Activated CD4-positive, alpha-beta T cell treated with anti-CD3 and anti-CD28 coated beads, Interleukin-2, amount 50 U/mL, for 1 hour (primary cell): ENCODE data around the gene CCDC61.
A peak's percentile ranks its signal among the peaks of the same experiment; 100 is the strongest.

Source experiments
- DNase-seq: peaks from one replicate; pipeline ENCODE4 v3.0.0-alpha.2; 2020

Gene CCDC61

DNA sequence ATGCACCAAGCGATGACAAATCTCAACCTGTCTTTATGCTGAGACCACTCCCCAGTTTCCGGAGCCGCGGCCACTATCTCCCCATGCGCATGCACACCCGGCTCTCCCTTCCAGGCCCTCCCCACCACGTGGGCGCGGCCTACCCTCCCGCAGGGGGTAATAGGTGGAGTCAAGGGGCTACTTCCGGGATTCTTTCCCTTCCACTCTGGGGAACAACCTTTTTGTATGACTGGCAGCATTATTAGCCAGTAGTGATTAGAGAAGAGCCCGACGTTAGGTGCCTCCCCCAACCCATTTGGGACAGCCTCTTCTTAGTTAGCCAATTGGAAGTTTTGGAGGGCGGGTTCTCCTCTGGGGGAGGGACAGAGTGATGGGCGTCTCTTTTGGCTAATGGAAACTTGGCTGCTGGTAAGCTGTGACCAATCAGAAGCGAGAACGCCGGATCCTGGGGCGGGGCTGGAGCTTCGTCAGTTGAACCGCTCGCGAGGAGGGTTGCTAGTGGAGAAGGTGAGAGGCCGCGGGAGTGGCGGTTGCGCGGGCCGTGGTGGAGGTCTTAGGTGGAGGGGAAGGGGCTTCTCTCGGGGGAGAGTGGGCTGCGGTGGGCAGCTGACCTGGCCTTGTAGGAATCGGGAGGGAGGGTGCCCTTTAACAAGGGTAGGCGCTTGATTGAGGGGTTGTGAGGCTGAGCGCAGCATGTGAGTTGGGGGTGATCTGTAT lies at the start of gene CCDC61:
TSS of gene CCDC61 (plus strand) at position 470 of the 717 bp plus-strand sequence. CDS start 7,552 bp downstream, outside the sequence.
- peak; percentile 94 for DNase-seq

GRCh38 chr19:45947926-45948325 lies 47.3 kb upstream of the CCDC61 start:
- no peak for DNase-seq

DNA sequence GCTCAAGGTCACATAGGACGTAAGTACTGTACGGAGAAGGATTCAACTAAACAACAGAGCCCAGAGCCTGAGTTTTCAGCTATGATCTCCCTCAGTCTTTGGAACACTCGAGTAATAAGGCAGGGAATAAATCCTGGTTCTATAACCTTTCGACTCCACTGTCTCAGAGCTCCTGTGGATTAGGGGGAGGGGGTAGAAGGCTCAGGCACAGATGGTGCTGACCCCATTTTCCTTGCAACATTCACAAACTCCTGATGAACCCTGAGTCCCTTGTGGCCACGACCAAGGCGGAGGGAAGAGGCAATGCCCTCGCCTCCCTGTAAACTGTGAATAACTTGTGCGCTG lies 43.0 kb upstream of the CCDC61 start:
- no peak for DNase-seq

GRCh38 chr19:45952686-45953505 lies 42.4 kb upstream of the CCDC61 start:
- peak; percentile 38 for DNase-seq

- no peak for DNase-seq
Observed at GRCh38 chr19:45953676-45954075, 41.6 kb upstream of the CCDC61 start.

DNA sequence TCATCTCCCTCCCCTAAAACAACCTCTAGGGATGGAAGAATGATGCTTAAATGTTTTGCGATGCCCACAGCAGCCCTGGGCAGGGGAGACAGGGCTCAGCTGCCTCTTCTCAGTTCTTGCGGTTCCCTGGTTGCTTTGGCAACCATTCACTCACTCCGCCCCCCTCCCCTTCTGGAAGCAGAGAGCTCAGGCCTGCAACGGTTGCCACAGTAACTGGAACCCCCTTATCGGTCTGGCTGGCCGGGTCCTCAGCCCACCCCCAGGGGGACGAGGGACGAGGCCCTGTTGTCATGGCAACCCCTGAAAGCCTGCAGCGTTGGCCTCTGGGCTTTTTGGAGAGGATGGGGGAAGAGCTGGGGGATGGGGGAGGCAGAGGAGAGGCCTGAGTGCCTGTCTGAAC lies 41.1 kb upstream of the CCDC61 start:
- no peak for DNase-seq

DNA sequence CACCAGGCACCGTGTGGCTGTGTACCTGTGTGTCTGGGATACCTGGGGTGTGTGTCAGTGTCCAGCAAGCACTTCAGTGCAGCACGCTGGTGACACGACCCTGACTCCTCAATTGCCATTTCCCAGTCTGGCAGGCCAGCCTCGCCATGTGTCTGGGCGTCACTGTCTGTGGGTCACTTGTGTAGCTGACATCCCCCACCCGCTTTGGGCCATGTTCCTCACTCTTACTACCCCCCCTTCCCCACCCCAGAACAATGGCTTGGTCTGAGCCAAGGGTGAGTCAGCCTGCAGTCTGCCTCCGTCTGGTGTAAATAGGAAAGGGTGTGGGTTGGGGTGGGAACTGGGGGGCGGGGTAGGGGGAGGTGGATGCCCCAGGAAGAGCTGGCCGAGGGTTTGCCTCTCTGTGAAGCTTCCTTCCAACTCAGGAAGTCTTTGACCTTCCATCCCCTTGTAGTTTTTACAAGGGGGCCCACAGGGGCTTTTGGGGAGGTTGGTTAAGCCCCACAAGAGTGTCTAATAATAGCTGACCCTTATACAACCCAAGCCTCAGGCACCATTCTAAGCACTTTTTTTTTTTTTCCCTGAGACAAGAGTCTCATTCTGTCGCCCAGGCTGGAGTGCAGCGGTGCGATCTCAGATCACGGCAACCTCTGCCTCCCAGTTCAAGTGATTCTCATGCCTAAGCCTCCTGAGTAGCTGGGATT lies 39.2 kb upstream of the CCDC61 start:
- DNase-seq: no peak

DNA sequence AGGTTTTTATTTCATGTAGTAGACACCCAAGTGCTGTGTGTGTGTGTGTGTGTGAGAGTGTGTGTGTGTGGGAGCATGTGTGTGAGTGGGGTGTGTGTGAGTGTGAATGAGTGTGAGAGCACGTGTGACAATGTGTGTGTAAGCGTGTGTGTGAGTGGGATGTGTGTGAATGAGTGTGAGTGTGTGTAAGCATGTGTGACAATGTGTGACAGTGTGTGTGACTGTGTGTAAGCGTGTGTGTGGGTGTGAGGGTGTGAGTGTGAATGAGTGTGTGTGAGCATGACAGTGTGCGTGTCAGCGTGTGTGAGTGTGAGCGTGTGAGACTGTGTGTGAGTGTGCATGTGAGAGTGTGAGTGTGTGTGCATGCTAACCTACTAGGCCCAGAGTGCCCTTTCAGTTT lies 36.9 kb upstream of the CCDC61 start:
- no peak for DNase-seq

DNA sequence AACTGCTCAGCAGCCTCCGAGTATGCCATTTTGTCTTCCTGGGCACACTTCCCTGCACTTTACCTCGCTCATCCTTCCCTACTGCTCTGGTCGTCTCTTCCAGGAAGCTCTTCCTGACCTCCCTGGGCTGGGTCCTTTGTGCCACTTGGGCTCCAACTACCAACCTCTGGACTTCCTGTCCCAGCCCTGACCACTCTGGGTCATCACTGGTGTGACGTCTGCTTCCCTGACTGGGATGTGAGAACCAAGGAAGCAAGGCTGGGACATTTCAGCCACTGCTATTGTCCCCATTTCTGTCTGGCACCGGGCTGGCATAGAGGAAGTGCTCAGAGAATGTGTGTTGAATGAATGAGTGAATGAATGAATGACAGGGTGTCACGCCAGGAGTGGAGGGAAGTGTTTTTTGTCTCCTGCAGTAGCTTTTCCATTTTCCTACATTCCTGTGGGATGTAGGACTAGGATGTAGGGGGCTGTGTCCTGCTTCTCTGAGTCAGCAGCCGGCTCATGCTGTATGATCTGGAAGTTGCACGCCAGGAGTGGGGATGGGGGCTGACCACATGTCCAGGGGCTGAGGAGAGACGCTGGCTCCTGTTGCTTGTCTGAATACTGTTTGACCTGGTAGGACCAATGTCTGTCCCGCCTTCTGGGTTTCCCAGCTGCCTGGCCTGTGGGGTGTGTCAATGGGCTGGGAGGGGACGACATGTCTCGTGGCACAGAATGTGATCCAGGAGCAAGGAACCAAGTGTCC lies 36.3 kb upstream of the CCDC61 start:
- no peak for DNase-seq

DNA sequence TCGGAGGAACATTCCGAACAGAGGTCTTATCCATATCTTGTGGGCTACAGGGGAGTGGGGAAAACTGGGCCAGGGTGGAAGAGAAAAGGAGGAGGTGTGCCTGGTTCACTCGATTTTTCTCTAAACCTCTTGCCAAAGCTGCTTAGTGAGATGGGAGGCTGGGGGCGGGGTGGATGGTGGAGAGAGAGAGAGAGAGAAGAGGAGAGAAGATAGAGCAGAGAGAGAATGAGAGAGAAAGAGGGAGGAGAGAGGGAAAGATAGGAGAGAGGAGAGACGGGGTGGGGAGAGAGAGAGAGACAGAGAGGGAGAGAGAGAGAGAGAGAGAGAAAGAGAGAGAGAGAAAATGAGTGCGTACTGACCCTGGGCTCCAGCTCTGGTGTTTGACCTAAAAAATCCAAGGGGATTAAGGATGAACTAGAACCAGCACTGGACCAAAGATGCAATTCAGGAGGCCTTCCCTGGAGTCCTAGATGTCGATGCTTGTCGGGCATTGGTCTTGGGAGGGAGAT lies 35.7 kb upstream of the CCDC61 start:
- no peak for DNase-seq

DNA sequence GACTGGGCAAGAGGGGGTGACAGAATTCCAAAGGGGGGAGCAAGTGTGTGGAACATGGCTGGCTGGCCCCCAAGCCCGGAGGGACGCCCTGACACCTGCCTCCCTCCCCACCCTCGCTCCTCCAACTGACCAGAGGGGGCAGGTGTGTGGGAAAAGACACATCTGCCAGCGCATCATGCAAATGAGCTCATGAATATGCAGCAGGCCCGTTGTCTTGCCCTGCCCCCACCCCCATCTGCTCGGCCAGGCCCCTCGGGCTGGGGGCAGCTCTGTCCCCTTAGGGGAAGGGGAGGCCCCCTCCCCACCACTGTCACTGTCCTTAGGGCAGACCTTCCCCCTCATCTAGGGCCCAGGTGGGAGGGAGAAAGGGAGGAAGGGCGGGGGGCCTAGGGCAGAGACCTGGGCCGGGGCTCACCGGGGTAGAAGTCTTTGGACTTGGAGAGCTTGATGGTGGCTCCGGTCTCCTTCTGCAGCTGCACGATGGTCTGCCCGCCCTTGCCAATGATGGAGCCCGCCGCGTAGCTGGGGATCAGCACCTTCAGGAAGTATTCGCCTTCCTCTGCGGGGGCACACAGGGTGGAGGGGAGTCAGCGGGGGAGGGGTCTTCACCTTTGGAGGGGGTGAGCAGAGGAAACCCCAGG lies 34.6 kb upstream of the CCDC61 start:
- no peak for DNase-seq

GRCh38 chr19:45962021-45962420 lies 33.2 kb upstream of the CCDC61 start:
- DNase-seq: no peak

- no peak for DNase-seq
Observed at GRCh38 chr19:45967246-45967645, 28.0 kb upstream of the CCDC61 start.

- no peak for DNase-seq
Observed at GRCh38 chr19:45968626-45969025, 26.6 kb upstream of the CCDC61 start.

DNA sequence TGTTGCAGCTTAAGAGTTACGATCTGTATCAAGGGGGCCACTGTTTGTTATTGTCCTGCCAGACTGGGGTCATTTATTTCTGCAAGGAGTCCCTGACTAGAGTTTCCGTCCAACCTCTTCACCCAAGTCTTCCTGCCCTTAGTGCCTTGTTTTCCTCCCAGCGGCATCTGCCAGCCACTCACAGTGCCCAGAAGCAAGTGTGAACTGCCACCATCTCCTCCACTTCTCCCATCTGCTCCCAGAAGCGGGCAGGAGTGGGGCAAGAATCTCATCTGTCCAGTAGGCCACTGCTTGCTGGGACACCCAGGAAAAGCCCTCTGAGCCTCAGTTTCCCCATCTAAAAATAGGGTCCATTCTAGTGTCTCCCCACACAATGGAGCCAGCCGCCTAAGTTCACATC lies 25.6 kb upstream of the CCDC61 start:
- no peak for DNase-seq

DNA sequence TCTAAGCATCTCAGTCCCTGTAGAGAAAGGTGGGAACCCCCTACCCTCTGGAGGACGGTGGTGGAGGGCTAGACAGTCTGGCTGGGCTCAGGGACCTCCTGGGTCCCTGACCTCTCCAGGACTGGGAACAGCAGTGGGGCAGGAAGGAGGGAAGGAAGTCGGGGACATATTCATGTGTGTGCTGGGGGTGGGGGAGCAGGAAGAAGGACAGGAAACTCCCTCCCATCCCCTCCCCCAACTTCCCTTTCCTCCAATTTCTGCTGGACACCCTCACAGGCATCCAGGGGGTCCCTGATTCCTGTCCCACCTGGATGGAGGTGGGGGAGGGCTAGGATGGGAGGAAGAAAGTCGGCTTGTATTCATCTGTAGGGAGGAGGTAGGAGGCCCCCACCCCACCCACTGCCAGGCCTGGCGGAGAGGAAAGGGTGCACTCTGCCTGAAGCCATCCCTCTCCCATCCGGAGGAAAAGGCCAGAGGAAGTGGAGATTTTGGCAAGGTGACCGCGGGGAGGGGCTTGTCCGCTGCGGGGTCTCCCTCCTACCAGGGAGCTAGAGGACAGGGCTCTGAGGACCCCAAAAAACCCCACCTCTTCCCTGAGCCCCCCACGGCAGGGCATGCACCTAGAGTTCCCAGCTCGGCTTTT lies 23.9 kb upstream of the CCDC61 start:
- no peak for DNase-seq

GRCh38 chr19:45972081-45972946 lies 23.0 kb upstream of the CCDC61 start:
- peak; percentile 16 for DNase-seq

DNA sequence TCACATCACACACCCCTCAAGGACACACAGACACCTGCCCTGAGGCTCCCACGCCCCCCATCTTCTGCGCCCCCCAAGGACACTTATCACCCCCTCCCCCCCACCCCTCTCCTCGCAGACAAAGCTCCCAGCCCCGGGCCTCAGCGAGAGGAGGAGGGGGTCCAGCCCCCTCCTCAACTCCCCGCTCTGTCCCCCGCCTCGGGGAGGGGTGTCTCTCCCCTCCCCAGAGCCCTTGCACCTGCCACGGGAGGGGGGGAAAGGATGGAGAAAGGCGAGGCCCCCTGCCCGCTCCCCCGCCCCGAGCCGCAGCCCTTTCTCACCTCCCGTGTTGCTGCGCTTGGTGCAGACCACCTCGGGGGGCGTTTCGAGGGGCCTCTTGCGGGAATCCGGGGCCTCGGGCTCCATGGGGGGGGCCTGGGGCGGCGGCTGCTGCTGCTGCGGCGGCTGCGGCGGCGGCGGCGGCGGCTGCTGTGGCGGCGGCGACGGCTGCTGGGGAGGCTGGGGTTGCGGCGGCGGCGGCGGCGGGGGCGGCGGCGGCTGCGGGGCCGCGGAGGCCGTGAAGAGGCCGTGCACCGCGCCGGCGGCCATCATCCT lies 22.2 kb upstream of the CCDC61 start:
- DNase-seq: no peak

- no peak for DNase-seq
Observed at GRCh38 chr19:45973553-45974338, 21.5 kb upstream of the CCDC61 start, which contains the start of gene NOVA2. Gene NOVA2 (minus strand): TSS chr19:45973865. CDS start chr19:45973351, 514 bp downstream.
